ENCODE measurements around the gene VIP.

- TF ChIP-seq POLR2AphosphoS5 (IDR thresholded peaks at IDR 0.05; ENCODE audit: low read depth, low read length) (no peak), SIN3A (IDR thresholded peaks at IDR 0.05; ENCODE audit: low read depth) (no peak)
These were observed 49.3 kb upstream of the VIP start for GRCh38 chr6:152701081-152701862.
